Measurements from ENCODE around the gene GJC2. TPM values are rescaled to one million over a fixed set of nuclear protein-coding genes. Genes with fewer than 3 reads are reported as not detected.
A peak's percentile ranks its signal among the peaks of the same experiment; 100 is the strongest.
"Not testable (repeated sequence)": the region's sequence is repeated elsewhere in the genome, so short reads cannot be mapped to it uniquely, and the experiment has no call there.

The GJC2 gene
- total RNA-seq (ENCODE audit: insufficient read depth, low replicate concordance) = 1.9 TPM

DNA sequence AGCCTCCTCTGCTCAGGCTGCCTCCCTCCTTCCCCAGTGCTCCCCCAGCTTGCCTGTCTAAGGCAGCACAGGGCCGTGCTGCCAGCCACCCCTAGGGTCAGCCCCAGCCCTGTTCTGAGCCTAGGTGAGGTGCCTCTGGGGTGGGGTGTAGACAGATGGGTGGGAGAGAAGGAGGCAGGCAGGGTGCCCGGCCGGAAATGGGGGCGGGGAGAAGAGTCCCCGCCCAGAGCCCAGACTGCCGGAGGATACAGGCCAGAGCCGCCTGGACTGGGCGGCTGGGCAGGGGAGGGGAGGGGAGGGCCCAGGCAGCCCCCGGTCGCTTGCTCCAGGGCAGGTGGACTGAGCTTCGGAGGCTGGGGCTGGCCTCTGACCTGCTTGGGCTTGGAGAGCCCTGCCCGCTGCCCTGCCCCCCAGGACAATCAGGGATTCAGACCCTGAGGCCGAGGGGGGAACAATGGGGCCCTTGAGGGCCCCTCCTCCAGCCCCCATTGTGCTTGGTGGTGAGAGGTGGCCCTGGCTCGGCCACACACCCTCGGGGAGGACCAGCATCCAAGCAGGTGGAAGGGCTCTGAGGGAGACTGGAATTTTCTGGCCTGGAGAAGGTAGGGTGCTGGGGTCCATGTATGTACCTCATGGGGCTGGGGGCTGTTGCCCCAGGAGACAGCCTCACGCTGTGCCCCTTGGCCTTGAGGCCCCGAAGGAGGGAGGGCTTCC lies at the start of gene GJC2:
GJC2 (plus strand) TSS at position 525 of the 714 bp plus-strand sequence. CDS start 7,829 bp downstream, outside the sequence.
- DNase-seq (ENCODE audit: low spot score) = peak; percentile 78

DNA sequence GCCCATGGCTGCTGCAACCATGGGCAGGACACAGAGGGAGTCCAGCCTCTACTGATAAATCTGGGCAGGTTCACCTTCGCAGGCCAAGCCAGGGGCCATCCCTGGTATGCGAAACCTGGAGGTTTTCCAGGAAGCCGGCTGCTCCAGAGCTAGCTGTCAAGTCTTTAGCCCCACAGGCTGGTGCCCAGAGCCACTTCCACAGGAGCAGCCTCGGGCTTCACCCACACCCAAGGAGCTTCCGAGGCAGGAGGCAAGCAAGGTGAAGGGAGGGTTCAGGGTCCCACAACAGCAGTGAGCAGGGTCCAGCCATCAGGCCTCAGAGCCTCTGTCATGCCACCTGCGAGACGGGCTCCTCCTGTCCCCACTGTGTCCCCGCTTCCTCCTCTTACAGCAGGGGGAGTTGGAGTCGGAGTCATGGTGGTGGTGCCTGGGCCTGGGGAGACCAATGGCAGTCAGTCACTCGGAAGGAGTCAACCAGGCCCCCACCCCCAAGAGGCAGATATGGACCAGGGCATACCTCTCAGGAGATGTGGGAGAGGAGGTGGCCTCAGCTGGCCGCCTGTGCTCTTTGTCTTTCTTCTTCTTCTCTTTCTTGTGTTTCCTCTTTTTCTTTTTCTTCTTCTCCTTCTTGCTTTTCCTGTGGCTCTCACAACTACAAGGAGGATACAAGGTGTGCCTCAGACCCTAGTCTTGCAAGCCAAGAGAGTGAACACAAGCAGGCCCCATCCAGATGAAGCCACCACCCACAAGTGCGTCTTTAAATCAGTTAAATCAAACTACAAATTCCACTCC lies 48.7 kb upstream of the GJC2 start:
- DNase-seq (ENCODE audit: low spot score) = no peak

GRCh38 chr1:228101614-228101993 lies 48.1 kb upstream of the GJC2 start:
- DNase-seq (ENCODE audit: low spot score) = no peak

DNA sequence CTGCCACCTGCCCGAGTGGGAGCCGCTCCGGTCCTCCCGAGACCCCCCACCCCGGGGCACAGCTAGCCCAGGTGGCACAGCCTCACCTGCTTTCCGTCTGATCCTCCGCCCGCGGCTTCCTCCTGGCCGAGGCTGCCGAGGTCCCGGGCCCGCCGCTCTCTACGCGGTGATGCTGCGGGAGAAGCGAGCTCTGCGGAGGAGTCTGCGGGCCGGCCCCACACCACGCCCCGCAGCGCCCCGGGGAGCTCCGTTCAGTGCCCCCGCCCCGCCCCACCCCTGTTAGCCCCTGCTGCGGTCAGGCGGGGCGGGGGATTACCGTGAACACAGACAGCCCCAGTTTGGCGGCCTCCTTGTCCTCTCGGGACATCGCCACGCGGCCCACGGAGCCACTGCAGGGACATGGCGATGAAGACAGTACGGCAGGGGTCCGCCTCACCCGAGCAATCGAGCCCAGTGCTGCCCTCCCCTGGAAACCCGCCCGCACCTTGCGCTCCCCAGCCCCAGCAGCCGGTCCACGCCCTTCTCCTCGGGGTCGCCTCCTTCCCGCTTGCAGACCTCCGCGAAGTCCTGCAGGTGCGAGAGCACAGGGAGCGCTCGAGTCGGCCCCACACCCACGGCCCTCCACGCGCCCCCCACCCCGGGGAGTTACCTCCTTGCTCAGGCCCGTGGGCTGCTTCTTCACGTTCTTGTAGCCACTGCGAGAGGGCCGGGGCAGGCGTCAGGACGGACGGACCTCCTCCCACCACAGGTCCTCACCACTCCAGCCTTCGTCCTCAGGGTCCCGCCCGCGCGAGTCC lies 47.5 kb upstream of the GJC2 start:
- no peak for DNase-seq (ENCODE audit: low spot score)

DNA sequence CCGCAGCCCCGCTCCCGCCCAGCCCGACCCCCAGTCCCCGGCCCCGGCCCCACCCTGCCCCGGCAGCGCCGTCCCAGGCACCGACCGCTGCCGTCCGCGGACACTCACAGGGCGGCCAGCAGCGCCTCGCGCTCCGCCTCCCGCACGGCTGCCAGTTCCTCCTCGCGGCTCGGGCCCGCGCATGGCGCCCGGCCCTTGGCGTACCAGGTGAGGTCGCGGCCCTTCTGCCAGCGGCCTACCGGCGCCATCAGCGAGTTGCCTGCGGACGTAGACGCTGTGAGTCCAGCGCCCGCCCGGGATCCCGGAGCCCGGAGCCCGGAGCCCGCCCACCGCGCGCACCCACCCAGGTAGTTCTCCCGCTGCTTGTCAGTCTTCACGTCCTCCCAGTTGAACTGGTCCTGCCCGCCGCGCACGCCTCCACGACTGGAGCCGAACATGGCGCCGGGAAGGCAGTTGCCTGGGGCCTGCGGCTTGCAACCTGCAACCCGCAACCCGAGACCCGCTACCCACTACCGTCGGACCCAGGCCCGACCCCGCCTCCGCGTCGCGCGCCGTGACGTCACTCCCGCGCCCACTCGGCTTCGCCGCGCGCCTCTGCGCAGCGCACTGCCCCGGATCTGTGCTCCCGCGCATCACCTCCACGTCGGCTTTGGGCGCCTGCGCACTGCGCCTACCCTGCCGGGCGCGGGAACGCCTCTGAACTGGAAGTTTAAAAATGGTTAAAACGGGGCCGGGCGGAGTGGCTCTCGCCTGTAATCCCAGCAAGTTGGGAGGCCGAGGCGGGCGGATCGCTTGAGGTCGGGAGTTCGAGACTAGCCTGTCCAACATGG lies 46.7 kb upstream of the GJC2 start, which contains the start of gene C1orf35:
C1orf35 (minus strand) TSS at position 535 of the 830 bp plus-strand sequence; CDS start at position 437, 98 bp downstream.
- DNase-seq (ENCODE audit: low spot score) = peak; percentile 98

DNA sequence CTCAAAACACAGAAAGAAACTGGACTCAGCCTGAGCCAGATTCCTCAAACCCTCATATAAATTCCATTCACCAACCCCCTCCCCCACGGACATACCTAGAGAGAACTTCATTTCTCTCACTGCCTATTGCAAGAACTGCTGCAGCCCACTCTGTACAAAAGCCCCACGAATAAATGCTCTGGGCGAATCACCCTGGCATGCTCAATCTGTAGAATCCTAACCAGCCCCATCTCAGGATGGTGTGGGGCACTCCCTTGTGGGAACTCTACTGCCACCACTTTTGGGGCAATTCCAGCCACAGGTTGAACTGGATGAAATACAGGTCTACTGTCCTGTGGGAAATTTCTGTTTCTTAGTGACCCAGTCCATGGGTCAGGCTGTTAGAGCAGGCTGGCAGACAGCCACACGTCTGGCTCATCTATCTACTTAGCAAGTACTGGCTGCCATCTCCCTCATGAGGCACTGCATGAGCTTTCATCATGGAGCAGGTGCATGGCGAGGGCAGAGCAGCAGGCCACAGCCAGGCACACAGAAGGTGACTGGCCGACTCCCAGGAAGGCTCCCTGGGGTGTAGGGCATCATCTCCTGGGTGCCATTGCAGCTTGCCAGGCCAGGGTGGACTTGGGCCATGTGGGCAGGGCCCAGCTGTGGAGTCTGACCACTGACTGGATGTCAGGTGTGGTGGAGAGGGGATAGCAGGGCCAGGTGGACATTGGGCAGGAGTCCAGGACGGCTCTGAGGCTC lies 45.0 kb upstream of the GJC2 start:
- DNase-seq (ENCODE audit: low spot score) = no peak

DNA sequence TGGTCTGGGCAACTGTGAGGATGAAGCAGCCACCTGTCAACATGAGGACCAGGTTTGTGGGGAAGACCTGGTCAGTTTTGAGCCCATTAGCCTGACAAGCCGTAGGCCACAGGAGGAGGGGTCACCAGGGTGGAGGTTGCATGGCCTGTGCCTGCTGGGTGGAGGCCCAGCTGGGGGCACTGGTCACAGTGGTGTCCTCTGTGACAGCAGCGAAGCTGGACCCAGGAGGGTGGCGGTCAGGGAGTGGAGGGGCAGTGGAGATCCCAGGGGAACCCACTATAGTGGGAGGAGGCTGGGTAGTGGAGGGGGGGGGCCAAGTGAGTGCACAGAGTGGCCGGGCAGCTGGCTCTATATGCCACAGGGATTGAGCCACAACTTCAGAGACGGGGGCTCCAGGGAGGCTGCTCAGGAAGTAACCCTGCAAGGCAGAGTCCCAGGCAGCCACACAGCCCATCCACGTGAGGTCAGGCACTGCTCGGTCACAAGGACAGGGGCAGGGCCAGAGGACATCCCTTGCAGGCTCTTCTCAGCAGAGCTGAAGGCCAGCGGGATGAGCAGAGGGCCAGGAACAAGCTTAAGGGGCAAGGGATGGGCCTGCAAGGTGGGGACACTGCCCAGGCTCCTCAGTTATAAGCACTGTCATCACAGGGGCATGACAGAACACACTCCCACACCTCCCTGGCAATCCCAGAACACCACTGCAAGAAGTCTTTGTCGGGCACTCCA lies 44.3 kb upstream of the GJC2 start:
- DNase-seq (ENCODE audit: low spot score) = no peak

- DNase-seq (ENCODE audit: low spot score) = no peak
These were observed 43.5 kb upstream of the GJC2 start for GRCh38 chr1:228105996-228106799.

DNA sequence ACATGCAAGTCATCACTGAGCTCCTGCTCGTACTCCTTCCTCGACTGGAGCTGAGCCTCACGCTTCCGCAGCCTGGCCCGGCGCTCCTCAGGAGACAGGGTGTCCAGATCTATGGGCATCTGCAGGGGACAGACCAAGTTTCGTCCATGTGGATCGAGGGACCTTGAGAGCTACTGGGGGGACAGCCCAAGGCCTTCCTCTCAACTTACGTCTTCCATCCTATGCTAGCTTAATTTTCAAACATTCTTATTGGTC lies 43.0 kb upstream of the GJC2 start:
- no peak for DNase-seq (ENCODE audit: low spot score)

DNA sequence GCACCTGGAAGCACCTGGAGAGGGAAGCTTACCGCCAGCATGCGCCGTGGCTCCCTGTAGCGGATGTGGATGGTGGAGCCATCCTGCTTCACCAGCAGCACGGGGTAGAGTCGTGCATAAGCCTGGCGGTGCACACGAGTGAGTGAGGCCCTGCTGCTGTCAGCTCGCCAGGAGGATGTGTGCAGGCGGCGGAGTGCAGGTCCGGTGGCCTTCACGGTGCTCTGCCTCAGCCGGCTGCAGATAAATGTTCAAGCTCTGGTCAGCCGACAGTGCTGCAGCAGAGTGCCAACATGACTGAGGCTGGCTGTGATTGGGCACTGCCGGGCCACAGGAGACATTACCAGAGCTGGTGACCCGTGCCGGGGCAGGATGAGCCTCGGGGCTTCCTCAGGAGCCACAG lies 42.1 kb upstream of the GJC2 start:
- DNase-seq (ENCODE audit: low spot score) = no peak

DNA sequence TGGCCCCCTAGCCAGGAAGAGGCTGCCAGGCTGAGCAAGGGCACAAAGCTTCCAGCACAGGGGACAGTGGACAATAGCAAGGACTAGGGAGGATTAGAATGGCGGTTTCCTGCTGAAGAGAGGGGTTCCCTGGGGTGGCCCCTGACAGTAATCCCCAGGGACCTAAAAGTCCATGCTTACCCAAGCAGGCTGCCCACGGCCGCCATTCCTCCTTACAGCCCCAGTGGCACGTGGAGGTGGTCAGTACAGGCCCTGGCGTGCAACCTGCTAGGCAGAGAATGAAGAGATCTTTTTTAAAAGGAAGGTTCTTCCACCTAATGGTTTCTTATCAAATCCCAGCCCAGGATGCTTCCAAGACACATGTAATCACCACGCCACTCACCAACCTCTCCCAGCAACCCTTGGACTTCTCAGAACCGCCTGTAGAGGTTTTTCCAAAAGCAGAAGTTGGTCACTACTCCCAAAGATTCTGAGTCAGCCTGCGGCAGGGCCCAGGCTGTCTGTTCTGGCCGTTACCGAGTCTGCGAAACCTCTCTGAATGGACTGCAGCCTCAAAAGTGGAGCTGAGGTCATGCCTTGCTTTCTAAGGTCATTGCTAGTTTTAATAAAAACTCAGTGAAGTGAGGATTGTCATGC lies 41.6 kb upstream of the GJC2 start:
- DNase-seq (ENCODE audit: low spot score) = no peak

GRCh38 chr1:228108742-228109072 lies 41.0 kb upstream of the GJC2 start:
- no peak for DNase-seq (ENCODE audit: low spot score)

DNA sequence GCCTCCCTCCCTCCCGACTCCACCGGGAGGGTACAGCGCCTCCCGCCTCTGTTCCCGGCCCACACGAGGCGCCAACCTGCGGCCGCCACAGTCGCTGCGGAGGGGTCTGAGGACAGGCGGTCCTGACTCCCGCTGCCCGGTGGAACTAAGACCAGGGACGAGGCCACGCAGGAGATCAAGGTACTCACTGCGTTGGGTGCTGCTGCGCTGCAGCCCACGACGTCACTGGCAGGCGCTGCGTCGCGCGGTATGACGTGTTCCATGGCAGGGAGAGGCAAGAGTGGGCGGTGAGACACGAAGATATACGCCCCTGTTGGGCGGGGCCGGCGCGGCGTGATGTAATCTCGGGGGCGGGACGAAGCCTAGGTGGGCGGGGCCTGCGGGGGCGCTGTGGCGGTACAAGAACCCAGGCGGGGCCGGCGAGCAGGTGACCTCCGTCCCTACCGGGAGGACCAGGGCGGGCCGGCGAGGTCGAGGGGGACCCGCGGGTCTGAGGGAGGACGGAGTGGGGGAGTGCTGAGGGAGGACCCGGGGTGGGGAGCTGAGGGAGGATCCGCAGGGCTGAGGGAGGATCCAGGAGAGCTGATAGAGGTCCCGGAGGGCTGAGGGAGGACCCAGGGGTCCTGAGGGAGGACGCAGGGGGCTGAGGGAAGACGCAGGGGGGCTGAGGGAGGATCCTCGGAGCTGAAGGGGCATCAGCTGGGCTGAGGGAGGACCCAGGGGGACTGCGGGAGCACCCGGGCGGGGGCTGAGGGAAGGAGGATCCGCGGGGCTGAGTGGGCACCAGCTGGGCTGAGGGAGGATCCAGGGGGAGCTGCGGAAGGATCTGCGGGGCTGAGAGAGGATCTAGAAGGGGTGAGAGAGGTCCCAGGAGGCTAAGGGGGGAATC lies 40.4 kb upstream of the GJC2 start, which contains the start of gene MRPL55:
MRPL55 (minus strand) TSS at position 227 of the 889 bp plus-strand sequence. CDS start 1,039 bp downstream, outside the sequence.
- DNase-seq (ENCODE audit: low spot score) = peak; percentile 99

GRCh38 chr1:228109962-228110488 lies 39.7 kb upstream of the GJC2 start:
- DNase-seq (ENCODE audit: low spot score) = peak; percentile 51

GRCh38 chr1:228110556-228110955 lies 39.2 kb upstream of the GJC2 start:
- DNase-seq (ENCODE audit: low spot score) = no peak

- DNase-seq (ENCODE audit: low spot score) = not testable (repeated sequence)
These were observed 38.4 kb upstream of the GJC2 start for GRCh38 chr1:228111315-228111714.

GRCh38 chr1:228112167-228112566 lies 37.6 kb upstream of the GJC2 start:
- DNase-seq (ENCODE audit: low spot score) = no peak

Measured in umbilical cord (tissue), 2 donors.